K562 (cell line): Measurements from ENCODE around the gene ANKRD45. TPM values are rescaled to one million over a fixed set of nuclear protein-coding genes. Genes with fewer than 3 reads are reported as not detected.
A peak's percentile ranks its signal among the peaks of the same experiment; 100 is the strongest.

ENCODE experiments used
- ATAC-seq: fragments of 200-7000 bp; cut with Tn5 transposase; 3 replicates; pipeline ENCODE4 v1.9.1; 2020; ENCODE audit warnings: moderate library complexity
- BruUV-seq: library from RNA; stranded (reverse); fragments of 400-500 nt; replicated peaks from 2 replicates; lab custom pipeline; 2021; lab: Mats Ljungman, UMichigan
- CTCF ChIA-PET: fragments of 300-600 bp; formaldehyde crosslinking; extraction: SDS; loops from one replicate; lab custom pipeline; 2021; ENCODE audit warnings: low intra/inter-chr PET ratio; lab: Yijun Ruan, JAX
- POLR2A ChIA-PET: fragments of 300-600, 350-650 bp; sonication (Branson Sonifier 250); formaldehyde crosslinking; extraction: SDS; loops from one replicate; lab custom pipeline; 2021; ENCODE audit warnings: antibody characterized with exemption, inconsistent platforms; lab: Yijun Ruan, JAX
- DNase-seq, 4 experiments: peaks; one replicate each; pipeline versions ENCODE4 v3.0.0 to v3.0.0-alpha.2; 2011 to 2018; ENCODE audit warnings: low spot score in 3 of 4, mixed read lengths in 3 of 4; ENCODE audit errors: extremely low read depth in 1 of 4
- FAIRE-seq: peaks from 2 replicates; lab custom pipeline; 2011; peaks lifted over from hg19 to GRCh38; lab: Jason Lieb, UNC
- H2AFZ ChIP-seq: 2 replicates; pipeline ENCODE4 v1.6.0; 2011; ENCODE audit warnings: low read depth, low read length, control low read depth, inconsistent platforms
- H3K27ac ChIP-seq: fragments of 200-600 bp; 3 replicates; pipeline ENCODE4 v1.8.0; 2011; ENCODE audit warnings: low read depth, mild to moderate bottlenecking, control low read depth, inconsistent platforms, low read length, moderate library complexity, mixed read lengths; ENCODE audit errors: extremely low read depth
- H3K27me3 ChIP-seq, 2 experiments: fragments of 300-600 bp in 1 of 2; 2 replicates in 1 of 2; 3 replicates in 1 of 2; pipeline versions ENCODE4 v1.6.0 to v1.8.0; 2011; ENCODE audit warnings: inconsistent platforms in 2 of 2, low read length in 2 of 2, mild to moderate bottlenecking in 1 of 2, mixed read lengths in 1 of 2, moderate library complexity in 1 of 2; ENCODE audit not compliant: control insufficient read depth in 2 of 2, insufficient read depth in 2 of 2
- H3K36me3 ChIP-seq: fragments of 300-600 bp; 3 replicates; pipeline ENCODE4 v1.8.0; 2011; ENCODE audit warnings: mild to moderate bottlenecking, low read length, inconsistent platforms; ENCODE audit not compliant: control insufficient read depth, insufficient read depth
- H3K4me1 ChIP-seq, 2 experiments: fragments of 200-600 bp in 1 of 2; replicated peaks in 1 of 2; 2 replicates in 1 of 2; 3 replicates in 1 of 2; pipeline versions ENCODE4 v1.5.1 to v1.8.0; 2011; ENCODE audit warnings: inconsistent platforms in 2 of 2, low read length in 2 of 2, mild to moderate bottlenecking in 1 of 2, mixed read lengths in 1 of 2, moderate library complexity in 1 of 2; ENCODE audit not compliant: control insufficient read depth in 2 of 2, insufficient read depth in 2 of 2
- H3K4me2 ChIP-seq: 2 replicates; pipeline ENCODE4 v1.6.1; 2011; ENCODE audit warnings: low read length, control low read depth, inconsistent platforms, mixed read lengths; ENCODE audit not compliant: insufficient read depth
- H3K4me3 ChIP-seq: fragments of 200-600 bp; sonication (generic), shearing (Covaris generic); 2 replicates; pipeline ENCODE4 v1.5.1; 2016; ENCODE audit warnings: control low read depth, inconsistent platforms
- H3K79me2 ChIP-seq: fragments of 200-600 bp; 3 replicates; pipeline ENCODE4 v1.8.0; 2011; ENCODE audit warnings: low read length, inconsistent platforms; ENCODE audit not compliant: control insufficient read depth, insufficient read depth
- H3K9ac ChIP-seq, 2 experiments: 2 replicates each; pipeline versions ENCODE4 v1.6.0 to v1.6.1; 2011; ENCODE audit warnings: low read depth in 2 of 2, low read length in 2 of 2, control low read depth in 1 of 2, inconsistent platforms in 1 of 2, mild to moderate bottlenecking in 1 of 2, mixed read lengths in 1 of 2; ENCODE audit not compliant: insufficient read depth in 1 of 2
- H3K9me1 ChIP-seq: one replicate; pipeline ENCODE4 v1.6.0; 2011; ENCODE audit warnings: inconsistent platforms, mild to moderate bottlenecking, low read length, moderate library complexity; ENCODE audit not compliant: control insufficient read depth, insufficient read depth
- H3K9me3 ChIP-seq: replicated peaks from 2 replicates; pipeline ENCODE4 v1.5.1; 2011; ENCODE audit warnings: low read depth, low read length, inconsistent platforms; ENCODE audit not compliant: control insufficient read depth, insufficient read depth
- H4K20me1 ChIP-seq: replicated peaks from 2 replicates; pipeline ENCODE4 v1.6.1; 2011; ENCODE audit warnings: low read length, inconsistent platforms, mixed read lengths; ENCODE audit not compliant: control insufficient read depth, insufficient read depth
- ADNP ChIP-seq: fragments of 200-800 bp; sonication (Bioruptor generic); IDR thresholded peaks from 2 replicates; pipeline ENCODE4 v1.6.1; 2016; ENCODE audit warnings: missing genetic modification characterization, missing compliant biosample characterization
- CEBPB ChIP-seq: fragments of 450-650 bp; IDR thresholded peaks from 2 replicates; pipeline ENCODE4 v1.6.1; 2016; ENCODE audit warnings: missing genetic modification characterization, missing compliant biosample characterization
- CEBPG ChIP-seq, 3 experiments: fragments of 200-800 bp in 1 of 3; sonication (Bioruptor generic) in 1 of 3; sonication (generic) in 1 of 3; formaldehyde crosslinking in 1 of 3; IDR thresholded peaks in 2 of 3; conservative IDR thresholded peaks in 1 of 3; 2 replicates each; pipeline versions ENCODE4 v1.6.1 to v1.8.0; 2016 to 2022; ENCODE audit warnings: missing compliant biosample characterization in 2 of 3, missing genetic modification characterization in 2 of 3, mild to moderate bottlenecking in 1 of 3, missing genetic modification reagents in 1 of 3
- E2F4 ChIP-seq: sonication (generic); formaldehyde crosslinking; IDR thresholded peaks from 2 replicates; pipeline ENCODE4 v1.8.0; 2022; ENCODE audit warnings: mild to moderate bottlenecking, low read depth, missing genetic modification reagents
- EP300 ChIP-seq: IDR thresholded peaks from 2 replicates; pipeline ENCODE4 v1.6.1; 2012; ENCODE audit warnings: low read length, improper control_type of control experiment
- ETV1 ChIP-seq: fragments of 450-650 bp; conservative IDR thresholded peaks from 2 replicates; pipeline ENCODE4 v1.6.1; 2016; ENCODE audit warnings: missing genetic modification characterization, control low read depth, low read depth, missing compliant biosample characterization
- KDM1A ChIP-seq, 2 experiments: fragments of 450-650 bp; IDR thresholded peaks; 2 replicates each; pipeline ENCODE4 v1.6.1; 2016; ENCODE audit warnings: mild to moderate bottlenecking in 2 of 2
- MAFK ChIP-seq: IDR thresholded peaks from 2 replicates; pipeline ENCODE4 v1.6.1; 2011; ENCODE audit warnings: low read length, improper control_type of control experiment
- NKRF ChIP-seq: fragments of 450-650 bp; IDR thresholded peaks from 2 replicates; pipeline ENCODE4 v1.6.1; 2016; ENCODE audit warnings: borderline replicate concordance
- RB1 ChIP-seq: fragments of 450-650 bp; IDR thresholded peaks from 2 replicates; pipeline ENCODE4 v1.6.1; 2017; ENCODE audit warnings: low read depth, mild to moderate bottlenecking
- TCF7L2 ChIP-seq: fragments of 150-350 bp; IDR thresholded peaks from 2 replicates; pipeline ENCODE4 v1.6.1; 2016; ENCODE audit warnings: low read depth, mild to moderate bottlenecking, low read length, moderate library complexity
- THAP12 ChIP-seq: fragments of 250-450 bp; sonication (Bioruptor Pico); IDR thresholded peaks from 2 replicates; pipeline ENCODE4 v1.9.0; 2021; ENCODE audit warnings: mild to moderate bottlenecking, inconsistent platforms
- TSC22D4 ChIP-seq: fragments of 450-650 bp; IDR thresholded peaks from 2 replicates; pipeline ENCODE4 v1.6.1; 2016; ENCODE audit warnings: missing genetic modification characterization, missing biosample characterization, control low read depth
- YBX1 ChIP-seq: fragments of 450-650 bp; IDR thresholded peaks from 2 replicates; pipeline ENCODE4 v1.7.1; 2016; ENCODE audit warnings: mild to moderate bottlenecking
- ZNF384 ChIP-seq: IDR thresholded peaks from 2 replicates; pipeline ENCODE4 v1.6.1; 2012; ENCODE audit warnings: low read depth, low read length, improper control_type of control experiment
- ZNF395 ChIP-seq: fragments of 200-800 bp; sonication (Bioruptor generic); IDR thresholded peaks from 2 replicates; pipeline ENCODE4 v1.6.1; 2017; ENCODE audit warnings: missing genetic modification characterization, missing compliant biosample characterization
- in situ Hi-C: fragments of 300-500 bp; cut with MboI; formaldehyde crosslinking; loops from 4 replicates; pipeline ENCODE4 v1.15.0; 2018; ENCODE audit warnings: inconsistent platforms, mixed read lengths
- intact Hi-C: fragments of 100-400 bp; cut with micrococcal nuclease; formaldehyde crosslinking; loops from 2 replicates; pipeline ENCODE4 v1.14.2; 2022
- polyA plus RNA-seq, 8 experiments: library from polyadenylated mRNA; depleted of rRNA in 4 of 8; stranded (reverse) in 5 of 8; unstranded in 3 of 8; fragments of >200 nt; fragmentation: Nextera tagmentation in 2 of 8; fragmentation: Illumina TruSeq in 1 of 8; extraction: Ambion mirVana in 2 of 8; extraction: Trizol in 1 of 8; gene quantifications; 2 replicates each; pipeline versions ENCODE4 v1.2.1 to v1.2.3, GENCODE V29; 2011 to 2014; ENCODE audit warnings: inconsistent platforms in 1 of 8, missing spikeins in 1 of 8
- total RNA-seq, 7 experiments: library from RNA; depleted of rRNA in 6 of 7; stranded (reverse); fragments of >200 nt in 6 of 7; fragmentation: Illumina TruSeq in 2 of 7; extraction: Trizol in 2 of 7; gene quantifications; 2 replicates each; pipeline versions ENCODE4 v1.2.1 to v1.2.3, GENCODE V29; 2011 to 2021; ENCODE audit warnings: low replicate concordance in 1 of 7

Gene ANKRD45
- total and polyA plus RNA-seq, 9 of the 15 experiments (the other 6 are each of a cell fraction or from before 2014, with no cell fraction given): 0.10 to 0.30 (median 0.11) TPM; not detected in 2

GRCh38 chr1:173648880-173649605, 20.6 kb downstream of the ANKRD45 start:
- Histone ChIP-seq H3K36me3 (no peaks in the 10 kb centered on the region), H3K27me3 (no peaks in the 10 kb centered on the region), H3K27ac (no peak overlapping the region), H3K9ac (no peak overlapping the region), H3K79me2 (no peaks in the 10 kb centered on the region), H3K9me1 (no peaks in the 10 kb centered on the region), H3K4me2 (no peak overlapping the region), H3K9me3 (no peaks in the 10 kb centered on the region), H3K4me3 (no peak overlapping the region), H3K4me1 (no peaks in the 10 kb centered on the region), H4K20me1 (no peaks in the 10 kb centered on the region), H2AFZ (no peak overlapping the region)
- ATAC-seq: no peak
- no peak for DNase-seq
- ChIA-PET POLR2A (no interaction called here), CTCF (no interaction called here)
- in situ Hi-C loops: no loop called here
- intact Hi-C loops: no loop called here
- no peak for FAIRE-seq
- no TSS peak for BruUV-seq
- TF ChIP-seq RB1 (no peak), CEBPG (CRISPR knock-in tag; IDR thresholded peaks at IDR 0.05) (no peak), CEBPG (tag; conservative IDR thresholded peaks at IDR 0.05 in 1 of 2, IDR thresholded peaks at IDR 0.05 in 1 of 2) (peak in 1 of 2 experiments; percentile 75; a peak in 3 of 4 replicates), ETV1 (tag) (no peak), THAP12 (CRISPR knock-in tag) (no peak), MAFK (peak; percentile 49; the same call in 1 of the 2 replicates), EP300 (no peak), TCF7L2 (no peak), NKRF (no peak), YBX1 (no peak), CEBPB (tag) (peak; percentile 68), KDM1A (IDR thresholded peaks at IDR 0.05) (no peak), ZNF384 (no peak), E2F4 (no peak), TSC22D4 (tag) (no peak), ADNP (tag) (no peak), ZNF395 (CRISPR knock-in tag) (no peak)
